ENCODE results near the gene GLCCI1.
"Not testable (repeated sequence)": the region's sequence is repeated elsewhere in the genome, so short reads cannot be mapped to it uniquely, and the experiment has no call there.

Gene GLCCI1

DNA sequence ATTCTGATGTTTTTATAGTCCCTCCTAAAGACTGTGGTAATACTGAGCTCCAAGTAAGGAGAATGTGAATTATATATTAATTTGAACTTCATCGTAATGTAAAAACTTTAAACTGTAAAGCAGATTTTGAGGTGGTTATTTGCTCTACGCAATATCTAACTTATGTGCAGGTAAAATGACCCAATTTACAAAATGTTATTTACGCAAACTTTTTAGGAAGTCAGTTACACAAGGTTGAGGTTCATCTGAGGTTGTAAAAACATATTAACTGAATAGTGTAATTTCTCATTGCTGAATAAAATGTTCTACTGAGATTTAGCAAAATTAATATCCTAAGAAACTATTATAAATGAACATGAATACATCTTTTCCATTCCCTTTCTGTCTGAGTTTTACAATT lies 15.8 kb downstream of the GLCCI1 start:
- H3K4me3 ChIP-seq (ENCODE audit: low read depth, low read length), result no peak overlapping the region
- TF ChIP-seq, protein P1, sequence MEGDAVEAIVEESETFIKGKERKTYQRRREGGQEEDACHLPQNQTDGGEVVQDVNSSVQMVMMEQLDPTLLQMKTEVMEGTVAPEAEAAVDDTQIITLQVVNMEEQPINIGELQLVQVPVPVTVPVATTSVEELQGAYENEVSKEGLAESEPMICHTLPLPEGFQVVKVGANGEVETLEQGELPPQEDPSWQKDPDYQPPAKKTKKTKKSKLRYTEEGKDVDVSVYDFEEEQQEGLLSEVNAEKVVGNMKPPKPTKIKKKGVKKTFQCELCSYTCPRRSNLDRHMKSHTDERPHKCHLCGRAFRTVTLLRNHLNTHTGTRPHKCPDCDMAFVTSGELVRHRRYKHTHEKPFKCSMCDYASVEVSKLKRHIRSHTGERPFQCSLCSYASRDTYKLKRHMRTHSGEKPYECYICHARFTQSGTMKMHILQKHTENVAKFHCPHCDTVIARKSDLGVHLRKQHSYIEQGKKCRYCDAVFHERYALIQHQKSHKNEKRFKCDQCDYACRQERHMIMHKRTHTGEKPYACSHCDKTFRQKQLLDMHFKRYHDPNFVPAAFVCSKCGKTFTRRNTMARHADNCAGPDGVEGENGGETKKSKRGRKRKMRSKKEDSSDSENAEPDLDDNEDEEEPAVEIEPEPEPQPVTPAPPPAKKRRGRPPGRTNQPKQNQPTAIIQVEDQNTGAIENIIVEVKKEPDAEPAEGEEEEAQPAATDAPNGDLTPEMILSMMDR (IDR thresholded peaks at IDR 0.05; ENCODE audit: low read depth, low read length), result no peak
- H3K36me3 ChIP-seq, result 0 out of 2 replicates have a peak, but pooled peaks cover 2% of the 10 kb centered on the region
- no peak for DNase-seq
- H3K4me1 ChIP-seq, result peaks cover 8% of the 10 kb centered on the region; the same call in 1 of the 2 replicates
- no peaks in the 10 kb centered on the region for H3K9me3 ChIP-seq
- no peaks in the 10 kb centered on the region for H3K27me3 ChIP-seq

DNA sequence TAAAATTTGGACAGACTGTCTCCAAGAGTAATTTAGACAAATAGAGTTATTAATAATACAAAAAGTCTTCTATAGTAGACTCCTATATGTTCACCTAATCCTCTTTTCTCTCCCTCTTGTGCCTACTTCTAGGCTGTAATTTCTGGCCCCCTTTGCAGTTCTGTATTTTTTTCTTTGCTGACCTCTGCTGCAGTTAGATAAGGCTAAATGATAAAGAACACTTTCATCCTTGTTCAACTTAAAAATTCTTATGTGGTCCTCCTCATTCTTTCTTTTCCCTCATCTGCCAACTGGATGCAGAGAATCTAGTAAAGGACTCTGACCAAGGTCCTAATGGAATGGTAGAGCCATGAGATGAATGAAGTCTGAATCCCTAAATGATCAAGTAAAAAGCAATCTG lies 20.1 kb downstream of the GLCCI1 start:
- Histone ChIP-seq H3K27me3 (no peaks in the 10 kb centered on the region), H3K4me1 (peaks cover 12% of the 10 kb centered on the region; the same call in 1 of the 2 replicates), H3K9me3 (no peaks in the 10 kb centered on the region), H3K36me3 (no peaks in the 10 kb centered on the region), H3K4me3 (ENCODE audit: low read depth, low read length) (no peak overlapping the region)
- DNase-seq, result no peak
- TF ChIP-seq, protein P1 (IDR thresholded peaks at IDR 0.05; ENCODE audit: low read depth, low read length), result no peak

DNA sequence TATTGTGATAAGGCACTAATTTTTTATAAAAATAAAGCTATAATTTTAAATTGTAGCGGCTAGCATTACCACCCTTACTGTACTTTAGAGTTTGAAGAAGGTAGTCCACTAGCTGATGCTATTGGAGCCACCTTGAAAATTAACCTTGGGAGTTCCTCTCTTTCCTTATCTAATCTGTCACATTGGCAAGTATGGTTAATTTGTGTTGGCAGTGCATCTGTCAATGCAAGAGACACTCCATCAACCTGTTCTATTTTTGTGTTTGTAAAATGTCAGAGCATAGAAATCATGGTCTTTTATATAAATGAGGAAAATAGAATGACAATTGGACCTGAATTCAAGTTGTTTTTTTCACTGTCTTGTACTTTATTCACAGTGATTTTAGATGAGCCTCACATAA lies 20.5 kb downstream of the GLCCI1 start:
- no peak for DNase-seq
- Histone ChIP-seq H3K4me3 (ENCODE audit: low read depth, low read length) (no peak overlapping the region), H3K4me1 (peaks cover 12% of the 10 kb centered on the region; the same call in 1 of the 2 replicates), H3K9me3 (no peaks in the 10 kb centered on the region), H3K36me3 (no peaks in the 10 kb centered on the region), H3K27me3 (no peaks in the 10 kb centered on the region)
- TF ChIP-seq, protein P1 (IDR thresholded peaks at IDR 0.05; ENCODE audit: low read depth, low read length), result no peak

DNA sequence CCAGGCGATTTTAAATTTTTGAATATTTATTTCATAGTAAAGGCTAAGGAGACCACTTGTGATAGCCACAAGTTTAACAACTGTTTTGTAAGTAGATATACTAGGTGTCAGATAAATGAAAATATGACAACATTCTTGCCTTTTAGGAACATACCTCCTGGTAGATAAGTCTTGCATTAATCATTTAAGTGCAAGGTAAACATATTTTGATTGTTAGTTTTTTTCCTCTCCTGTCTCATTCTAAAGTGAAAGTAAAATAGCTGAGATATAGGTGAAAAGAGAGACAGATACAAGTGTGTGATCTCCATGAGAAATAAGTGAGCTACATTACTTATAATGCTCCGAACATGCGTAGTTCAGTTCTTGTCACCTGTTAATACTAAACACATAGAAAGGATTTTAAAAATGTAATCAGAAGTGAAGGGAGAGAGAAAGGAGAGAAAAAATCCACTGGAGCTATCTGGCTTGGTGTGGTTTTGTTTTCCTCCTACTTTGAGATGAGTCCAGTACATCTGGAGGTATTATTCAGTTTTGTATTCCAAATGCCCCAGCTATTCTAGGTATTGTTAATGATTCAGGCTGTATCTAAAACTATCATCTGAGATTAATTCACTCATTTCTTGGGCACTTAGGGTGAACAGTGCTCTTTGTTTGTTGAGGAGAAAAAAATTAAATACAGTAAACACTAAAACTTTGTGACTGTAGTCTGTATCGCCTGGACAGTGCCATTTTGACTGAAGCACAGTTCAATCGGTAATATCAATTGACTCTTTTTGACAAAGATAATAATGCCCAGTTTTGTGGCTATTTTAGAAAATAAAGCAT lies 21.2 kb downstream of the GLCCI1 start:
- no peak for DNase-seq
- no peaks in the 10 kb centered on the region for H3K9me3 ChIP-seq
- H3K4me3 ChIP-seq (ENCODE audit: low read depth, low read length), result 0 out of 2 replicates have a peak overlapping the region, but pooled peaks have one; percentile 4
- TF ChIP-seq, protein P1 (IDR thresholded peaks at IDR 0.05; ENCODE audit: low read depth, low read length), result no peak
- no peaks in the 10 kb centered on the region for H3K36me3 ChIP-seq
- no peaks in the 10 kb centered on the region for H3K27me3 ChIP-seq
- peaks cover 12% of the 10 kb centered on the region; the same call in 1 of the 2 replicates for H3K4me1 ChIP-seq

DNA sequence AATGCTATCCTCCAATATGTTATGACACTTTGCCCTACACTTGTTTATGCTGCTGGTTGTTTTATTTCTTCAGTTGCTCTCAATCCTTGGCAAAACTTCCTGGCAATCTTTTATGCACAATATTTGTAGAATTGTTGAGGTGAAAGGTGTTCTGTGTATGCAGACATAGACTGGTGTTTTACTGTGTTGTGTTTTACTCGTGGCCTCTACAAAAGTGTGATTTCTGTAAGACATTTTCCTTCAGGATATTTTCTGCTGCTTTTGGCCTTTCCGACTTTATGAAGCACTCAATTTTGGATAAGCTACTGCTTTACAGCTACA lies 21.8 kb downstream of the GLCCI1 start:
- peaks cover 3% of the 10 kb centered on the region; the same call in 1 of the 2 replicates for H3K36me3 ChIP-seq
- TF ChIP-seq, protein P1 (IDR thresholded peaks at IDR 0.05; ENCODE audit: low read depth, low read length), result no peak
- DNase-seq, result no peak
- H3K4me1 ChIP-seq, result peaks cover 12% of the 10 kb centered on the region; the same call in 1 of the 2 replicates
- H3K9me3 ChIP-seq, result no peaks in the 10 kb centered on the region
- no peaks in the 10 kb centered on the region for H3K27me3 ChIP-seq
- H3K4me3 ChIP-seq (ENCODE audit: low read depth, low read length), result no peak overlapping the region

DNA sequence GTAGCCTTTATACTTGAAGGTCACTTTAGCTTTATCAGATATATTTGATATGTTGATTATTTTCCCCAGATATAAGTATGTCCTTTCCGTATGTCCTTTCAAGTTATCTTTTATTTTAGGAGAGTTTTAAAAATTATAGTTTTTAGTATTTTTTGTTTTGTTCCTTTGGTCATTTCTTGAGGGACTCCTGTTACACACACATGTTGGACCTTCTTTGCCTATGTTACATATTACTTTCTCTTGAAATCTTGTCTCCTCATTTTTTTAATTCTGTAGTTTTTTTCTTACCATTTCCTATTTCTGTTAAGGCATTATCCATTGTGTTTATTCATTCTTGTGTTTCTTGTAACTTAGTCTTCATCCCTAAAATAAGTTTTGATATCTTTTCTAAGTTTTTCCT lies 23.9 kb downstream of the GLCCI1 start:
- peaks cover 3% of the 10 kb centered on the region; the same call in 1 of the 2 replicates for H3K36me3 ChIP-seq
- TF ChIP-seq, protein P1 (IDR thresholded peaks at IDR 0.05; ENCODE audit: low read depth, low read length), result no peak
- no peak overlapping the region for H3K4me3 ChIP-seq (ENCODE audit: low read depth, low read length)
- no peak for DNase-seq
- H3K27me3 ChIP-seq, result no peaks in the 10 kb centered on the region
- H3K4me1 ChIP-seq, result peaks cover 12% of the 10 kb centered on the region; the same call in 1 of the 2 replicates
- no peaks in the 10 kb centered on the region for H3K9me3 ChIP-seq

DNA sequence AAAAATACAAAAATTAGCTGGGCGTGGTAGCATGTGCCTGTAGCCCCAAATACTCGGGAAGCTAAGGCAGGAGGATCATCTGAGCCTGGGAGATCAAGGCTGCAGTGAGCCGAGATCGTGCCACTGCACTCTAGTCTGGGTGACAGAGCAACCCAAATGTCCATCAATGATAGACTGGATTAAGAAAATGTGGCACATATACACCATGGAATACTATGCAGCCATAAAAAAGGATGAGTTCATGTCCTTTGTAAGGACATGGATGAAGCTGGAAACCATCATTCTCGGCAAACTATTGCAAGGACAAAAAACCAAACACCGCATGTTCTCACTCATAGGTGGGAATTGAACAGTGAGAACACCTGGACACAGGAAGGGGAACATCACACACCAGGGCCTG lies 26.8 kb downstream of the GLCCI1 start:
- not testable (repeated sequence) for H3K36me3 ChIP-seq; H3K27me3 ChIP-seq; H3K9me3 ChIP-seq; DNase-seq; H3K4me3 ChIP-seq (ENCODE audit: low read depth, low read length); H3K4me1 ChIP-seq

All from BE2C (cell line).